ENCODE measurements around the gene DLGAP1. TPM values are rescaled to one million over a fixed set of nuclear protein-coding genes. Genes with fewer than 3 reads are reported as not detected.

Gene DLGAP1
- total and polyA plus RNA-seq, 4 donors, result 0.06 to 1.2 (median 0.17) TPM; not detected in 1

- Histone ChIP-seq H3K4me3 (ENCODE audit: low read depth in 1 of 3, low read length in 3 of 3) (no peak overlapping the region), H3K9me3 (ENCODE audit: control insufficient read depth in 4 of 4, low read length in 3 of 4) (no peaks in the 10 kb centered on the region), H3K9ac (ENCODE audit: low read depth in 1 of 2, low read length in 2 of 2) (no peak overlapping the region), H3K36me3 (ENCODE audit: control insufficient read depth in 4 of 4, insufficient read depth in 3 of 4, low read depth in 1 of 4, low read length in 3 of 4) (no peaks in the 10 kb centered on the region), H3K4me1 (ENCODE audit: control insufficient read depth in 4 of 4, insufficient read depth in 4 of 4, low read length in 3 of 4) (no peaks in the 10 kb centered on the region), H3K27ac (ENCODE audit: low read depth in 1 of 2, low read length in 2 of 2) (no peak overlapping the region), H3K27me3 (ENCODE audit: control insufficient read depth in 4 of 4, insufficient read depth in 4 of 4, low read length in 3 of 4) (no peaks in the 10 kb centered on the region)
- no peak for DNase-seq (ENCODE audit: low spot score)
- 90% methylated on average over 5 of the region's 5 CpGs for WGBS
- no peak for TF ChIP-seq RAD21 (IDR thresholded peaks at IDR 0.05)
- no peak for TF ChIP-seq JUND (IDR thresholded peaks at IDR 0.05)
- TF ChIP-seq SP1 (IDR thresholded peaks at IDR 0.05), result no peak
- TF ChIP-seq NR2F2 (IDR thresholded peaks at IDR 0.05), result no peak
- no peak for TF ChIP-seq TAF1 (conservative IDR thresholded peaks at IDR 0.05)
- TF ChIP-seq, protein P1, sequence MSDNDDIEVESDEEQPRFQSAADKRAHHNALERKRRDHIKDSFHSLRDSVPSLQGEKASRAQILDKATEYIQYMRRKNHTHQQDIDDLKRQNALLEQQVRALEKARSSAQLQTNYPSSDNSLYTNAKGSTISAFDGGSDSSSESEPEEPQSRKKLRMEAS (IDR thresholded peaks at IDR 0.05), result no peak
- no peak for TF ChIP-seq HNF4A (conservative IDR thresholded peaks at IDR 0.05)
- TF ChIP-seq RXRA (IDR thresholded peaks at IDR 0.05), result no peak
- no peak for TF ChIP-seq FOXA2 (IDR thresholded peaks at IDR 0.05)
- no peak for TF ChIP-seq ZBTB33 (IDR thresholded peaks at IDR 0.05)
- TF ChIP-seq YY1 (IDR thresholded peaks at IDR 0.05), result no peak
- TF ChIP-seq HNF4G (IDR thresholded peaks at IDR 0.05), result no peak
- TF ChIP-seq, protein P2, sequence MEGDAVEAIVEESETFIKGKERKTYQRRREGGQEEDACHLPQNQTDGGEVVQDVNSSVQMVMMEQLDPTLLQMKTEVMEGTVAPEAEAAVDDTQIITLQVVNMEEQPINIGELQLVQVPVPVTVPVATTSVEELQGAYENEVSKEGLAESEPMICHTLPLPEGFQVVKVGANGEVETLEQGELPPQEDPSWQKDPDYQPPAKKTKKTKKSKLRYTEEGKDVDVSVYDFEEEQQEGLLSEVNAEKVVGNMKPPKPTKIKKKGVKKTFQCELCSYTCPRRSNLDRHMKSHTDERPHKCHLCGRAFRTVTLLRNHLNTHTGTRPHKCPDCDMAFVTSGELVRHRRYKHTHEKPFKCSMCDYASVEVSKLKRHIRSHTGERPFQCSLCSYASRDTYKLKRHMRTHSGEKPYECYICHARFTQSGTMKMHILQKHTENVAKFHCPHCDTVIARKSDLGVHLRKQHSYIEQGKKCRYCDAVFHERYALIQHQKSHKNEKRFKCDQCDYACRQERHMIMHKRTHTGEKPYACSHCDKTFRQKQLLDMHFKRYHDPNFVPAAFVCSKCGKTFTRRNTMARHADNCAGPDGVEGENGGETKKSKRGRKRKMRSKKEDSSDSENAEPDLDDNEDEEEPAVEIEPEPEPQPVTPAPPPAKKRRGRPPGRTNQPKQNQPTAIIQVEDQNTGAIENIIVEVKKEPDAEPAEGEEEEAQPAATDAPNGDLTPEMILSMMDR (IDR thresholded peaks at IDR 0.05; ENCODE audit: low read depth, low read length, missing input control), result no peak
- no peak for TF ChIP-seq FOXA1 (IDR thresholded peaks at IDR 0.05)
- TF ChIP-seq EGR1 (IDR thresholded peaks at IDR 0.05; ENCODE audit: low read depth in 2 of 2), result no peak
- TF ChIP-seq GABPA (IDR thresholded peaks at IDR 0.05 in 1 of 2, conservative IDR thresholded peaks at IDR 0.05 in 1 of 2), result no peak
- no peak for TF ChIP-seq REST (IDR thresholded peaks at IDR 0.05)
- no peak for TF ChIP-seq ATF3 (IDR thresholded peaks at IDR 0.05)
Observed at GRCh38 chr18:3679241-3679640, 775.9 kb downstream of the DLGAP1 start.

All from liver (tissue), 9 donors.